KG1 (cell line): ENCODE data around the gene SWT1.
A peak's percentile ranks its signal among the peaks of the same experiment; 100 is the strongest.

Experiments used
- DNase-seq: peaks from one replicate; lab custom pipeline; 2025; lab: John Stamatoyannopoulos, UW

SWT1 gene, protein sequence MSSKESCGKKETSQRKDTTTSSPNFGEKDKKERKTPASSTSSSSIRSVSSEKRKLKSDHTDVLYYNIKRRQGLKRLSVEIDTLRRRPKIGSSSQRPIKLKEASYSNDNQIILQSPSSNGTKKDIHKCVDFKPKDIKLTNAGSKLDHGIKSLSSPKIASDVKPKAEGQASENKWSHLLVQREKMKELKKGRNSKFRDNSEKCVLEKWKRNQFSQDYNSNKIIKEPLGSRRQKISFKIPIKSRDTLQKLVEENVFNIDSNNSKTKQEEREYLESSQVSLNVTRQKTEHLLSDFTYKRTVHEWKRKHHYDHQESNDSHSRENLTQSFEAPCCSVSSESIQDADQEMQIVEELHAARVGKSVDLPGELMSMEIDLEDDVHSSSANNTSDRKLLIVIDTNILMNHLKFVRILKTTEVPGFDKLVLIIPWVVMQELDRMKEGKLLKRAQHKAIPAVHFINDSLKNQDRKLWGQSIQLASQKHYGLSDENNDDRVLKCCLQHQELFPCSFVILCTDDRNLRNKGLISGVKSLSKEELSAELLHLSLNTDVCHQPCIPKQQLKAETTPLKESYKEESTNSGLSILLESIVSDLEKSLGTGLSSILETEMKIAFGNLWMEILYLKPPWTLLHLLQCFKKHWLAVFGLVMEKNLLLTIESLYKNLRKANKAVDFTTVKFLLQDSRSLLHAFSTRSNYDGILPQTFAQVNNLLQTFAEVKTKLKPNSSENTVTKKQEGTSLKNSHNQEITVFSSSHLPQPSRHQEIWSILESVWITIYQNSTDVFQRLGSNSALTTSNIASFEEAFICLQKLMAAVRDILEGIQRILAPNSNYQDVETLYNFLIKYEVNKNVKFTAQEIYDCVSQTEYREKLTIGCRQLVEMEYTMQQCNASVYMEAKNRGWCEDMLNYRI

GRCh38 chr1:185156854-185157598 is at the start of gene SWT1, which contains the start of gene TRMT1L:
TSS of gene SWT1 (plus strand) at chr1:185157167. CDS start at chr1:185160842, 3,675 bp downstream.
TSS of gene TRMT1L (minus strand) at chr1:185156953. CDS start at chr1:185156712, 241 bp downstream.
- peak; percentile 98 for DNase-seq

- no peak for DNase-seq
Observed at GRCh38 chr1:185108321-185108720, 48.6 kb upstream of the SWT1 start.

GRCh38 chr1:185110145-185110544 is 46.8 kb upstream of the SWT1 start:
- no peak for DNase-seq

GRCh38 chr1:185111873-185112272 is 45.1 kb upstream of the SWT1 start:
- no peak for DNase-seq

GRCh38 chr1:185112356-185112755 is 44.6 kb upstream of the SWT1 start:
- DNase-seq = no peak

DNA sequence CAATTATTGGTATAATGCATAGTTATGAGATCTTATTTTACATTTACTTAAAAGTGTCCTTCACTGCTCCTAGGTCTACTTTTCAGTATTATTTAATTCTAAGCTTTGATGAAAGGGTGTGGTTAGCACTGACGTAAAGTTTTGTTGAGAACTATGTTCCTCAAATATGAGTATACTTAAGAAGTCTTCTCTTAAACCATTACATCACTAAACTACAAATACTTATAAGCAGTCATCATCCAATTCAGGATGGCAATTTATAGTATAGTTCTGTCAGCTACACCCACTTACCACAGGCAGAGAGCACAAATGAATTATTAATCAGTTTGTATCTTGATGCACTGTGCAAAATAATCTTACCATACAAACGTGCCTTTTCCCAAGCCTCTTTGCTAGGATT is 27.3 kb upstream of the SWT1 start:
- no peak for DNase-seq

- DNase-seq = no peak
Observed at GRCh38 chr1:185132534-185132933, 24.4 kb upstream of the SWT1 start.

DNA sequence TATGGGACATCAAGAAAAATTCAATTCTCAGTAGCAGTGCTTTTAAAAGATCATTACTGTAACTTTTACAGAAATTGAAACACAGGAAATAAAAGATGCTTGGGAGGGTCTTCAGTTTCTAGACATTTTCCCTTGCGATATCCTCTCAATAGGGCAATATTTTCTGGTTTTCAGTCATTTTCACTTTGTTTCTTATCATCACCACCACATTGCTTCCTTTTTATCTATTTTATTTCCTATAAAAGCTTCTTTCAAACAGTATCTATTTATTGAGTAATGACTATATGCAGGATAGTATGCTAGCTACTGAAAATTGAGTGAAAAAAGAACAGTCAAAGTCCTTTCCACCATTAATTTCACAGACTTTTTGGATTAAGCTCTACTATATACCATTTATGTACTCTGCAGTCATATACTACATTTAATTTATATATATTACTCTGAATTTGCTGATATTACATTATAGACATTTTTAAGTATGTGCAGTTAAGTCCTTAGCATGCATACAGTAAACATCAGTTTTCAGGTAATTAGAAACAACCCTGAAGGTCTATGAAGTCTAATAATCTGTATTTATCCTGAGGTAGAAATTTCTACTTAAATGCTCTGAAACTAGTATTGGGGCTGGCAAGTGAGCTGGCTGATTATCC is 18.9 kb upstream of the SWT1 start:
- DNase-seq = no peak

GRCh38 chr1:185139246-185139645 is 17.7 kb upstream of the SWT1 start:
- DNase-seq = no peak

DNA sequence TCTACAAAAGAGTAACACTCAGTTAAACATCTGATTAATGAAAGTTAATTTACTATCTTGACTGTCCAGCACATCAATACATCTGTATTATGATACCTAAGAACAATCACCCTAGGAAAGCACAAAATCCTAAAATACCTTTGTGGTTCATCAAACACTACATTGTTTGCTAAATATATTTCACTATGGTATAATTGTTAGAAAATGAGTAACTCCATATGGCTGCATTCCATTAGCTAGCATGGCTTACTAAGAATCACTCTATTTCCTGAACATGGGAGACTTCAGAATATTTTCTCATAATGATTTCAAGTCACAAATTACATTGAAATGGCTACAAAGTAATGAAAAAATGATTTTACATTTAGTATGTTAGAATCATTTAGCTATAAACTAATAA is 12.7 kb upstream of the SWT1 start:
- no peak for DNase-seq

- no peak for DNase-seq
Observed at GRCh38 chr1:185151215-185151614, 5.8 kb upstream of the SWT1 start.

GRCh38 chr1:185152187-185152767 is 4.7 kb upstream of the SWT1 start:
- no peak for DNase-seq

GRCh38 chr1:185154912-185155513 is 2.0 kb upstream of the SWT1 start:
- no peak for DNase-seq

- DNase-seq = no peak
Observed at GRCh38 chr1:185155600-185156287, 1.2 kb upstream of the SWT1 start.

DNA sequence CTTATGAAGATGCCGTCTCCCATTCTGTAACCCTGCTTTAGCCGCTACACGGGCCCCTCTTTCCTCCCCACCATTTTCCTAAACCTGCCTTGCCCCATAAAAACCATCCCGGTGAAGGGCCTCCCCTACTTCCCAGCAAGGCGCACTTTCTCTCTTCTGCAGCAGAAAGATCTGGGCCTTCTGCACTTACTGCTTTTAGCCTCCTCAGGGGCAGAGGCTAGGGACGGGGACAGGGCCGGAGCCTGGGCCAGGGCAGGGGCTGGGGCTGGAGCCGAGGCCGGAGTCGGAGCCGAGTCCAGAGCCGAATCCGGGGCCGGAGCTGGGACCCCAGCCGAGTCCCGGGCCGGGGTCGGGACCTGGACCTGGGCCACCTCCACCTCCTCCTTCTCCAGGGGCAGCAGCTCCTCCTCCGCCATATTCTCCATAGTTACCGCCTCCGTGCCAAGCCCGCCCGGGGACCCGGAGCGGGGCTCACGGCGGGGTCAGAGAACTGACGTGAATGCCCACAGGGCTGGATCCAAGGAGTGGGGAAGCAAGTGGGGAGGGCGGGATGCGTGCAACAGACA is 596 bp upstream of the SWT1 start:
- peak; percentile 59 for DNase-seq

GRCh38 chr1:185157599-185158412 is 839 bp downstream of the SWT1 start:
- no peak for DNase-seq

- no peak for DNase-seq
Observed at GRCh38 chr1:185158800-185159199, 1.8 kb downstream of the SWT1 start.

- DNase-seq = no peak
Observed at GRCh38 chr1:185159966-185160365, 3.0 kb downstream of the SWT1 start.

DNA sequence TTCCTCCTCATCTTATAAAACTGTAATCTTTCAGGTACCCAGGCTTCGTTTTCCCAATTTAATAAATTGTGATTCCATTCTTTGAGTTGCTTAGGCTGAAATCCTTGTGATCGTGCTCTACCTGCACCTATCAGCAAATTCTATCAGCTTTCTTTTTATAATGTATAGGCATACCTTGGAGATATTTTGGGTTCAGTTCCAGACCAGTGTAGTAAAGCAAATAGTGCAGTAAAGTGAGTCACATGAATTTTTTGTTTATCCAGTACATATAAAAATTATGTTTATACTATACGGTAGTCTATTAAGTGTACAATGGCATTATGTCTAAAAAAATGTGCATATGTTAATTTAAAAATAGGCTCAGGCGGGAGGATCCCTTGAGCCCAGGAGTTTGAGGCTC is 5.5 kb downstream of the SWT1 start:
- no peak for DNase-seq
